Osteoblast (primary cell): ENCODE results near the gene MINDY3. TPM values are rescaled to one million over a fixed set of nuclear protein-coding genes. Genes with fewer than 3 reads are reported as not detected.
"Not testable (repeated sequence)": the region's sequence is repeated elsewhere in the genome, so short reads cannot be mapped to it uniquely, and the experiment has no call there.

Experiments used
- DNase-seq: peaks from one replicate; pipeline ENCODE4 v3.0.0; 2011; ENCODE audit warnings: low spot score, mixed read lengths; ENCODE audit not compliant: insufficient read length; ENCODE audit errors: missing footprints
- H2AFZ ChIP-seq: 2 replicates; pipeline ENCODE4 v1.6.0; 2011; ENCODE audit warnings: mild to moderate bottlenecking, low read length
- H3K27ac ChIP-seq: 2 replicates; pipeline ENCODE4 v1.5.1; 2011; ENCODE audit warnings: mild to moderate bottlenecking, low read depth, low read length, moderate library complexity
- H3K27me3 ChIP-seq: 2 replicates; pipeline ENCODE4 v1.6.0; 2012; ENCODE audit warnings: mild to moderate bottlenecking, control low read depth, inconsistent platforms, low read length, moderate library complexity; ENCODE audit not compliant: insufficient read depth
- H3K36me3 ChIP-seq: 2 replicates; pipeline ENCODE4 v1.5.1; 2011; ENCODE audit warnings: mild to moderate bottlenecking, low read length, control low read depth, moderate library complexity; ENCODE audit not compliant: insufficient read depth
- H3K4me1 ChIP-seq: 2 replicates; pipeline ENCODE4 v1.5.1; 2011; ENCODE audit warnings: mild to moderate bottlenecking, low read length, control low read depth, moderate library complexity; ENCODE audit not compliant: insufficient read depth
- H3K4me2 ChIP-seq: 2 replicates; pipeline ENCODE4 v1.6.0; 2011; ENCODE audit warnings: mild to moderate bottlenecking, low read length; ENCODE audit not compliant: insufficient read depth
- H3K4me3 ChIP-seq: fragments of 200-600 bp; sonication (generic); 3 replicates; pipeline ENCODE4 v1.5.1; 2012; ENCODE audit warnings: mild to moderate bottlenecking, low read length, inconsistent platforms; ENCODE audit not compliant: insufficient read depth
- H3K79me2 ChIP-seq: 2 replicates; pipeline ENCODE4 v1.6.0; 2012; ENCODE audit warnings: mild to moderate bottlenecking, low read length, control low read depth, inconsistent platforms; ENCODE audit not compliant: insufficient read depth
- H3K9me3 ChIP-seq: 2 replicates; pipeline ENCODE4 v1.5.1; 2011; ENCODE audit warnings: low read depth, low read length, control low read depth
- H4K20me1 ChIP-seq: 2 replicates; pipeline ENCODE4 v1.6.0; 2012; ENCODE audit warnings: mild to moderate bottlenecking, low read length, control low read depth; ENCODE audit not compliant: insufficient read depth
- CTCF ChIP-seq: IDR thresholded peaks from 2 replicates; pipeline ENCODE4 v1.5.1; 2011; ENCODE audit warnings: mild to moderate bottlenecking, low read depth, low read length, moderate library complexity; ENCODE audit errors: extremely low read depth
- total RNA-seq: library from RNA; depleted of rRNA; stranded (reverse); fragments of >200 nt; gene quantifications from 2 replicates; pipeline ENCODE4 v1.2.3, GENCODE V29; 2012

Gene MINDY3
- total RNA-seq, 1 donor = 36.6 TPM

GRCh38 chr10:15764892-15765454 lies 95.3 kb downstream of the MINDY3 start:
- no peak for DNase-seq
- no peaks in the 10 kb centered on the region for H3K79me2 ChIP-seq
- H4K20me1 ChIP-seq = no peaks in the 10 kb centered on the region
- no peak overlapping the region for H2AFZ ChIP-seq
- no peaks in the 10 kb centered on the region for H3K9me3 ChIP-seq
- no peaks in the 10 kb centered on the region for H3K4me1 ChIP-seq
- TF ChIP-seq CTCF = no peak
- H3K4me3 ChIP-seq = no peak overlapping the region
- no peak overlapping the region for H3K27ac ChIP-seq
- H3K4me2 ChIP-seq = no peak overlapping the region
- H3K27me3 ChIP-seq = no peaks in the 10 kb centered on the region
- no peaks in the 10 kb centered on the region for H3K36me3 ChIP-seq

DNA sequence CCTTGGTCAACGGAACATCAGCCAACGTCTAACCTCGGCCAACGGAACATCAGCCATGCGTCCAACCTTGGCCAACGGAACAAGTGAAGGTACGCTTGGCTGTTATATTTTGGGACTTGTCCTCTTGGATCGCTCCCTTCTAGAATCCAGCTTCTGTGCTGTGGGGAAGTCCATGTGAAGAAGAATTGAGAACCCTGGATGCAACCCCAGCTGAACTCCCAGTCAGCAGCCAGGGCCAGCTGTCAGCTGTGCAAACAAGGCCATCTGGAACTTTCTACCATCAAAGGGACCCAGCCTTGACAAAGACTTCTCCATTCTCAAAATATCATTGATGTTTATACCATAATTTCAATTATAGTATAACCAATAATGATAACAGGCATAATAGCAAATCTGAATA lies 97.3 kb downstream of the MINDY3 start:
- Histone ChIP-seq H3K79me2 (no peaks in the 10 kb centered on the region), H3K9me3 (no peaks in the 10 kb centered on the region), H3K4me2 (no peak overlapping the region), H4K20me1 (no peaks in the 10 kb centered on the region), H2AFZ (no peak overlapping the region), H3K27ac (no peak overlapping the region), H3K36me3 (no peaks in the 10 kb centered on the region), H3K4me3 (no peak overlapping the region), H3K4me1 (no peaks in the 10 kb centered on the region), H3K27me3 (no peaks in the 10 kb centered on the region)
- TF ChIP-seq CTCF = no peak
- DNase-seq = no peak

DNA sequence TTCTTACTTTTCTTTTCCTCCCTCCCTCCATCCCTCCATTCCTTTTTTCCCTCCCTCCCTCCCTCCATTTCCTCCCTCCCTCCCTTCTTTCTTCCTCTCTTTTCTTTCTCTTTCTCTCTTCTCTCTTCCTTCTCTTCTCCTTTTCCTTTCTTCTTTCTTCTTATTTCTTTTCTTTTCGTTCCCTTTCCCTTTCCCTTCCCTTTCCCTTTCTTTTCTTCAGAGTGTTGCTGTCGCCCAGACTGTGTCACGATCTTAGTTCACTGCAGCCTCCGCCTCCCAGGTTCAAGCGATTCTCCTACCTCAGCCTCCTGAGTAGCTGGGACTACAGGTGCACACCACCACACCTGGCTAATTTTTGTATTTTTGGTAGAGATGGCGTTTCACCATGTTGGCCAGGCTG lies 98.1 kb downstream of the MINDY3 start:
- DNase-seq, H3K27me3 ChIP-seq, H2AFZ ChIP-seq, H3K4me2 ChIP-seq, H3K4me1 ChIP-seq, H3K36me3 ChIP-seq, H4K20me1 ChIP-seq, H3K27ac ChIP-seq, H3K79me2 ChIP-seq, H3K9me3 ChIP-seq, H3K4me3 ChIP-seq: not testable (repeated sequence)

GRCh38 chr10:15761224-15761623 lies 99.1 kb downstream of the MINDY3 start:
- H3K27me3 ChIP-seq, H3K79me2 ChIP-seq, H3K9me3 ChIP-seq, H2AFZ ChIP-seq, H3K27ac ChIP-seq, H3K4me1 ChIP-seq, DNase-seq, H4K20me1 ChIP-seq, H3K4me2 ChIP-seq, H3K4me3 ChIP-seq, H3K36me3 ChIP-seq: not testable (repeated sequence)

DNA sequence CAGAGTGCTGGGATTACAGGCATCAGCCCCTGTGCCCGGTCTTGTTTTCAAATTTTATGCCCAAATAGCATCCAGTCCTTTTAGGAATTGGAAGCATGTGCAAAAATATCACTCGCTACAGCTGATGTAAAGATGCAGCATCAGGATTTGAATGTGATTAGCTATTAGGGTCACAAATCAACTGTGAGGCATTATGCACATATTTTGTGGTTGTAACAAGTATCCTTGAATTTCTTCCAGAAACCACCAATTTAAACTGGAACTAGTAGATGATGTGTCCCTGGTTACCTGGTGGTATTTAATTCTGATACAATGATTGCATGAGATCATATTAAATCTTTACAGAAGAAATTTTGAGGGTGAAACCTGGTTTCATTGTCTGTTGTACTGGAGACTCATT lies 99.6 kb downstream of the MINDY3 start:
- Histone ChIP-seq H3K4me3 (no peak overlapping the region), H2AFZ (no peak overlapping the region), H4K20me1 (no peaks in the 10 kb centered on the region), H3K4me1 (no peaks in the 10 kb centered on the region), H3K36me3 (no peaks in the 10 kb centered on the region), H3K4me2 (no peak overlapping the region), H3K27ac (no peak overlapping the region), H3K9me3 (no peaks in the 10 kb centered on the region), H3K79me2 (no peaks in the 10 kb centered on the region), H3K27me3 (peaks cover 3% of the 10 kb centered on the region)
- DNase-seq = no peak
- TF ChIP-seq CTCF = no peak
